ENCODE measurements around the gene PTK6. TPM values are rescaled to one million over a fixed set of nuclear protein-coding genes. Genes with fewer than 3 reads are reported as not detected.

Gene PTK6
- total RNA-seq, 4 donors from 2014 or later, result 8.3 to 109 (median 84.5) TPM

DNA sequence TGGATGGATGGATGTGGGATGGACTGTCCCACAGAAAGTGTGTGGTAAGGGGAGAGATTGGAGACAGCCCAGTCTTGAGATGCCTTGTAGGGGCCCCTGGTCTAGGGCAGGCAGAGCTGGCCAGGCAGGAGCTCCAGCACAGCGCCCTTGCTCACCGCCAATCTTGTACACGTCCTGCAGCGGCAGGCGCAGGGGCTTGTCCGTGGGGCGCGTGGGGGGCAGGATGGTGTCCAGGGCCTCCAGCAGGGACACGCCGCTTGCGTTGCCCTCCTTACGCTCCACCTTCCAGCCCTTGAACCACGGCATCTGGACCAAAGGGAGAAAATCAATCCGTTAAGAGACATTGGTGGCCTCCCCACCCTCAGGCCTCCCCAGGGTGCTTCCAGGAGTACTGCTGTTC lies 44.2 kb downstream of the PTK6 start:
- Histone ChIP-seq H3K4me3 (no peak overlapping the region), H3K9me3 (no peaks in the 10 kb centered on the region), H3K4me1 (peaks cover 0 to 18% (median 7%) of the 10 kb centered on the region in 4 donors), H3K27me3 (peaks cover 0 to 23% of the 10 kb centered on the region in 2 donors), H3K36me3 (no peaks in the 10 kb centered on the region), H3K27ac (no peak overlapping the region)
- no peak for TF ChIP-seq POLR2A (IDR thresholded peaks at IDR 0.05)
- TF ChIP-seq, protein P1, sequence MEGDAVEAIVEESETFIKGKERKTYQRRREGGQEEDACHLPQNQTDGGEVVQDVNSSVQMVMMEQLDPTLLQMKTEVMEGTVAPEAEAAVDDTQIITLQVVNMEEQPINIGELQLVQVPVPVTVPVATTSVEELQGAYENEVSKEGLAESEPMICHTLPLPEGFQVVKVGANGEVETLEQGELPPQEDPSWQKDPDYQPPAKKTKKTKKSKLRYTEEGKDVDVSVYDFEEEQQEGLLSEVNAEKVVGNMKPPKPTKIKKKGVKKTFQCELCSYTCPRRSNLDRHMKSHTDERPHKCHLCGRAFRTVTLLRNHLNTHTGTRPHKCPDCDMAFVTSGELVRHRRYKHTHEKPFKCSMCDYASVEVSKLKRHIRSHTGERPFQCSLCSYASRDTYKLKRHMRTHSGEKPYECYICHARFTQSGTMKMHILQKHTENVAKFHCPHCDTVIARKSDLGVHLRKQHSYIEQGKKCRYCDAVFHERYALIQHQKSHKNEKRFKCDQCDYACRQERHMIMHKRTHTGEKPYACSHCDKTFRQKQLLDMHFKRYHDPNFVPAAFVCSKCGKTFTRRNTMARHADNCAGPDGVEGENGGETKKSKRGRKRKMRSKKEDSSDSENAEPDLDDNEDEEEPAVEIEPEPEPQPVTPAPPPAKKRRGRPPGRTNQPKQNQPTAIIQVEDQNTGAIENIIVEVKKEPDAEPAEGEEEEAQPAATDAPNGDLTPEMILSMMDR (IDR thresholded peaks at IDR 0.05), result no peak
- DNase-seq, result no peak

DNA sequence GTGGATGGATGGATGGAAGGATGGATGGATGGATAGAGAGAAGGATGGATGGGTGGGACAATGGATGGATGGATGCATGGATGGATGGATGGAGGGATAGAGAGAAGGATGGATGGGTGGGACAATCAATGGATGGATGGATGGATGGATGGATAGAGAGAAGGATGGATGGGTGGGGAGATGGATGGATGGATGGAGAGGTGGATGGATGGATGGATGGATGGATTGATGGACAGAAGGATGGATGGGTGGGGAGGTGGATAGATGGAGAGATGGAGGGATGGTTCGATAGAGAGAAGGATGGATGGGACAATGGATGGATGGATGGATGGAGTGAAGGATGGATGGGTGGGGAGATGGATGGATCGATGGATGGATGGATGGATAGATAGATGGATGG lies 44.7 kb downstream of the PTK6 start:
- H3K36me3 ChIP-seq, result no peaks in the 10 kb centered on the region
- H3K9me3 ChIP-seq, result no peaks in the 10 kb centered on the region
- no peak for DNase-seq
- H3K27me3 ChIP-seq, result peaks cover 0 to 22% of the 10 kb centered on the region in 2 donors
- peaks cover 0 to 17% (median 7%) of the 10 kb centered on the region in 4 donors for H3K4me1 ChIP-seq
- no peak overlapping the region for H3K27ac ChIP-seq
- TF ChIP-seq, protein P1 (IDR thresholded peaks at IDR 0.05), result no peak
- TF ChIP-seq POLR2A (IDR thresholded peaks at IDR 0.05), result no peak
- no peak overlapping the region for H3K4me3 ChIP-seq

DNA sequence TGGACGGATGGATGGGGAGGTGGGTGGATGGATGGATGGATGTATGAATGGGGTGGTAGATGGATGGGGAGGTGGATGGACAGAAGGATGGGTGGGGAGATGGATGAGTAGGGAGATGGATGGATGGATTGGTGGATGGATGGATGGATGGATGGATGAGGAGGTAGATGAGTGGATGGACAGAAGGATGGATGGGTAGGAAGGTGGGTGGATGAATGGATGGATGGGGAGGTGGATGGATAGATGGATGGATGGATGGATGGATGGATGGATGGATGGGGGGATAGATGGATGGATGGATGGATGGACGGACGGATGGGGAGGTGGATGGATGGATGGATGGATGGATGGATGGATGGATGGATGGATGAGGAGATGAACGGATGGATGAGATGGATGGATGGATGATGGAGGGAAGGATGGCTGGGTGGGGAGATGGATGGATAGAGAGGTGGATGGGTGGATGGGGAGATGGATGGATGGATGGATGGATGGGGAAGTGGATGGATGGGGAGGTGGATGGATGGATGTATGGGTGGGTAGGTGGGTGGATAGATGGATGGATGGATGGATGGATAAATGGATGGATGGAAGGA lies 45.4 kb downstream of the PTK6 start:
- no peaks in the 10 kb centered on the region for H3K36me3 ChIP-seq
- peaks cover 0 to 16% of the 10 kb centered on the region in 2 donors for H3K27me3 ChIP-seq
- DNase-seq, result no peak
- H3K27ac ChIP-seq, result no peak overlapping the region
- H3K9me3 ChIP-seq, result no peaks in the 10 kb centered on the region
- no peak overlapping the region for H3K4me3 ChIP-seq
- TF ChIP-seq, protein P1 (IDR thresholded peaks at IDR 0.05), result no peak
- TF ChIP-seq POLR2A (IDR thresholded peaks at IDR 0.05), result no peak
- H3K4me1 ChIP-seq, result peaks cover 0 to 14% (median 7%) of the 10 kb centered on the region in 4 donors

DNA sequence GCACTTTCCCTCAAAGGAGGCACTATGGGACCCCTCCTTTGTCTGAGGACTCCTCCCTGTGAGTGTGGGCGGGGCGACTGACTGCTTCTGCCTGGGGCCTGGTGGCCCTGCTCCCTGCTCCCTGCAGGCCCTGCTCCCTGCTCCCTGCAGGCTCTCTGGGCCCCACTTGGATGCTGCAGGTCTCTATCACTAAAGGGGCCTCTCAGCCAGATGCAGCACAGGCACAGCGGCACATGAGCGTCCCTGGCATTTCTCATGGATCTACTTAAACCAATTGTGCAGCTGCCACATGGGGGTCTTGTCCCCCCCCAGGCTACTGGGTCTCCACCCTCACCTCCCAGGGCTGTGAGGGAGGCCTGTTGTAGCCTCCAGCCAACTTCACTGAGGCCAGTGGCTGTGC lies 46.1 kb downstream of the PTK6 start:
- TF ChIP-seq, protein P1 (IDR thresholded peaks at IDR 0.05), result no peak
- TF ChIP-seq POLR2A (IDR thresholded peaks at IDR 0.05), result no peak
- no peak overlapping the region for H3K27ac ChIP-seq
- H3K27me3 ChIP-seq, result peaks cover 0 to 12% of the 10 kb centered on the region in 2 donors
- H3K36me3 ChIP-seq, result no peaks in the 10 kb centered on the region
- H3K4me1 ChIP-seq, result peaks cover 0 to 7% (median 1%) of the 10 kb centered on the region in 4 donors
- no peaks in the 10 kb centered on the region for H3K9me3 ChIP-seq
- no peak for DNase-seq
- no peak overlapping the region for H3K4me3 ChIP-seq

DNA sequence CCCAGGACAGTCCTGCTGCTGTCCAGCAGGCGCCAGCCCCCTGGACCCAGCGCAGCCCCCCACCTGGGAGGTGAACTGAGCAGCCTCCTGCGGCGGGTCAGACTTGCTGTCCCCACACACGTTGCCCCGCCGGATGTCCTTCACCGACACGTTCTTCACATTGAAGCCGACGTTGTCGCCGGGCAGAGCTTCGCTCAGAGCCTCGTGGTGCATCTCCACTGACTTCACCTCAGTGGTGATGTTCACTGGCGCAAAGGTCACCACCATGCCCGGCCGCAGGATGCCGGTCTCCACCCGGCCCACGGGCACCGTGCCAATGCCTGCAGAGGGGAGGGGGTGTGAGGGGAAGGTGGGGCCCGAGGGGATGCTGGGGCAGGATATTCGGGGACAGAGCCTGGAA lies 46.8 kb downstream of the PTK6 start:
- no peak overlapping the region for H3K27ac ChIP-seq
- no peaks in the 10 kb centered on the region for H3K36me3 ChIP-seq
- DNase-seq, result no peak
- TF ChIP-seq, protein P1 (IDR thresholded peaks at IDR 0.05), result no peak
- TF ChIP-seq POLR2A (IDR thresholded peaks at IDR 0.05), result no peak
- H3K9me3 ChIP-seq, result no peaks in the 10 kb centered on the region
- H3K4me3 ChIP-seq, result no peak overlapping the region
- peaks cover 0 to 4% (median 0%) of the 10 kb centered on the region in 4 donors for H3K4me1 ChIP-seq
- H3K27me3 ChIP-seq, result peaks cover 0 to 12% of the 10 kb centered on the region in 2 donors

All from Peyer's patch (tissue), 4 donors.